ENCODE data around the gene CNTLN.
"Not testable (repeated sequence)": the region's sequence is repeated elsewhere in the genome, so short reads cannot be mapped to it uniquely, and the experiment has no call there.

DNA sequence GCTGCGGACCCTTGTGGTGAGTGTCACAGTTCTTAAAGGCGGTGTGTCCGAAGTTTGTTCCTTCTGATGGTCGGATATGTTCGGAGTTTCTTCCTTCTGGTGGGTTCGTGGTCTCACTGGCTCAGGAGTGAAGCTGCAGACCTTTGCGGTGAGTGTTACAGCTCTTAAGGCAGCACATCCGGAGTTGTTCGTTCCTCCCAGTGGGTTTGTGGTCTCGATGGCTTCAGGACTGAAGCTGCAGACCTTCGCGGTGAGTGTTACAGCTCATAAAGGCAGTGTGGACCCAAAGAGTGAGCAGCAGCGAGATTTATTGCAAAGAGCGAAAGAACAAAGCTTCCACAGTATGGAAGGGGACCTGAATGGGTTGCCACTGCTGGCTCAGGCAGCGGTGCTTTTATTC lies 42.7 kb downstream of the CNTLN start:
- not testable (repeated sequence) for TF ChIP-seq EP300 (IDR thresholded peaks at IDR 0.05); POLR2A (IDR thresholded peaks at IDR 0.05; ENCODE audit: low read length); EHMT2 (IDR thresholded peaks at IDR 0.05; ENCODE audit: low read depth); HDAC2 (IDR thresholded peaks at IDR 0.05); CHD2 (IDR thresholded peaks at IDR 0.05; ENCODE audit: low read length, partially characterized antibody); JUN (IDR thresholded peaks at IDR 0.05); SMC3 (IDR thresholded peaks at IDR 0.05); RAD21 (conservative IDR thresholded peaks at IDR 0.05 in 1 of 2, IDR thresholded peaks at IDR 0.05 in 1 of 2)
- TF ChIP-seq, protein P1, sequence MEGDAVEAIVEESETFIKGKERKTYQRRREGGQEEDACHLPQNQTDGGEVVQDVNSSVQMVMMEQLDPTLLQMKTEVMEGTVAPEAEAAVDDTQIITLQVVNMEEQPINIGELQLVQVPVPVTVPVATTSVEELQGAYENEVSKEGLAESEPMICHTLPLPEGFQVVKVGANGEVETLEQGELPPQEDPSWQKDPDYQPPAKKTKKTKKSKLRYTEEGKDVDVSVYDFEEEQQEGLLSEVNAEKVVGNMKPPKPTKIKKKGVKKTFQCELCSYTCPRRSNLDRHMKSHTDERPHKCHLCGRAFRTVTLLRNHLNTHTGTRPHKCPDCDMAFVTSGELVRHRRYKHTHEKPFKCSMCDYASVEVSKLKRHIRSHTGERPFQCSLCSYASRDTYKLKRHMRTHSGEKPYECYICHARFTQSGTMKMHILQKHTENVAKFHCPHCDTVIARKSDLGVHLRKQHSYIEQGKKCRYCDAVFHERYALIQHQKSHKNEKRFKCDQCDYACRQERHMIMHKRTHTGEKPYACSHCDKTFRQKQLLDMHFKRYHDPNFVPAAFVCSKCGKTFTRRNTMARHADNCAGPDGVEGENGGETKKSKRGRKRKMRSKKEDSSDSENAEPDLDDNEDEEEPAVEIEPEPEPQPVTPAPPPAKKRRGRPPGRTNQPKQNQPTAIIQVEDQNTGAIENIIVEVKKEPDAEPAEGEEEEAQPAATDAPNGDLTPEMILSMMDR (IDR thresholded peaks at IDR 0.05) = not testable (repeated sequence)
- TF ChIP-seq, protein P2, sequence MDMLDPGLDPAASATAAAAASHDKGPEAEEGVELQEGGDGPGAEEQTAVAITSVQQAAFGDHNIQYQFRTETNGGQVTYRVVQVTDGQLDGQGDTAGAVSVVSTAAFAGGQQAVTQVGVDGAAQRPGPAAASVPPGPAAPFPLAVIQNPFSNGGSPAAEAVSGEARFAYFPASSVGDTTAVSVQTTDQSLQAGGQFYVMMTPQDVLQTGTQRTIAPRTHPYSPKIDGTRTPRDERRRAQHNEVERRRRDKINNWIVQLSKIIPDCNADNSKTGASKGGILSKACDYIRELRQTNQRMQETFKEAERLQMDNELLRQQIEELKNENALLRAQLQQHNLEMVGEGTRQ (IDR thresholded peaks at IDR 0.05) = not testable (repeated sequence)
